Right ventricle myocardium inferior (tissue), 1 donor: ENCODE results near the gene KRTAP5-11. TPM values are rescaled to one million over a fixed set of nuclear protein-coding genes. Genes with fewer than 3 reads are reported as not detected.
"Not testable (repeated sequence)": the region's sequence is repeated elsewhere in the genome, so short reads cannot be mapped to it uniquely, and the experiment has no call there.

Experiments used
- ATAC-seq: fragments of 200-7000 bp; cut with Tn5 transposase; one replicate; pipeline ENCODE4 v1.9.1; 2020; ENCODE audit warnings: mild to moderate bottlenecking, moderate library complexity
- DNase-seq: peaks from one replicate; pipeline ENCODE4 v3.0.0; 2021; ENCODE audit errors: missing footprints
- intact Hi-C: fragments of 100-400 bp; cut with DNase I; formaldehyde crosslinking; loops from one replicate; pipeline ENCODE4 v1.11.0; 2022
- total RNA-seq: library from RNA; stranded (reverse); fragmentation: NEBNext Ultra II Directional; extraction: Animal tissue kit (Norgen Biotek cat#: 25700); gene quantifications from one replicate; pipeline ENCODE4 v1.2.1, GENCODE V29; 2021
- donor health status: DM: no; HTN: yes; CAD: no; lungs with severe emphysema.

Gene KRTAP5-11
- total RNA-seq, 1 donor from 2014 or later: not detected

DNA sequence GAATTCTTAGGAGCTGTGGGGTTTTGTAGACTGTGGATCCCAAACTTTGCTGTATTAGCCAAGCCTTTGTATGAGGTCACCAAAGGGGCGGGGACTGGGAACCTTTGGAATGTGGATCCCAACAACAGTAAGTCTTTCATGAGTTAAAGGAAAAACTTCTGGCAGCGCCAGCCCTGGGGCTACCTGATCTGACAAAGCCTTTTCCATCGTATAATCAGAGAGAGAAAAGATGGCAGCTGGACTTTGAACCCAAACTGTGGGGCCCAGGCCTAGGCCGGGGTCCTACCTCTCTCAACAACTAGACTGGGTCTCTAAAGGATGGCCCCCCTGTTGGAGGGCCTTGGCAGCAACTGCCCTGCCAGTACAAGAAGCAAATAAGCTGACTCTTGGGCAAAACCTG is 5.6 kb upstream of the KRTAP5-11 start:
- DNase-seq, intact Hi-C loops, ATAC-seq: not testable (repeated sequence)

DNA sequence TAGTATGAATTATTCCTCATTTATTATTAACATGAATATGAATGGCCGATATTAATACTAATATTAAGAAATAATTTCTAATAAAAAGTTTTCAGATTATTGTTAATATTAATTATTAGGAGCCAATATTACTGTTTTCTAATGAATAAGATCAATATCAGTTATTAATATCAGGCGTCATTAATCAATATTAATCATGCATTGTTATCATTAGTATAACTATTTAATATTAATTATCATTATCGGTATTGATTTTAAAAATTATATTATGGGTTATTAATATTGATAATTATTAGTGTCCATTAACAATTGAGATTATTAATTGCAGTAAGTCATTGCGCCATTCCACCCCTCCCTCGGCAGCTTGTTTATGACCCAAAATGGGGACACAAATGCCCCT is 3.0 kb upstream of the KRTAP5-11 start:
- intact Hi-C loops, DNase-seq, ATAC-seq: not testable (repeated sequence)

- DNase-seq, ATAC-seq, intact Hi-C loops: not testable (repeated sequence)
Measured at GRCh38 chr11:71582969-71583368, 294 bp upstream of the KRTAP5-11 start.

GRCh38 chr11:71581826-71582225 is 849 bp downstream of the KRTAP5-11 start:
- no peak for DNase-seq
- ATAC-seq: no peak
- intact Hi-C loops: no loop called here

DNA sequence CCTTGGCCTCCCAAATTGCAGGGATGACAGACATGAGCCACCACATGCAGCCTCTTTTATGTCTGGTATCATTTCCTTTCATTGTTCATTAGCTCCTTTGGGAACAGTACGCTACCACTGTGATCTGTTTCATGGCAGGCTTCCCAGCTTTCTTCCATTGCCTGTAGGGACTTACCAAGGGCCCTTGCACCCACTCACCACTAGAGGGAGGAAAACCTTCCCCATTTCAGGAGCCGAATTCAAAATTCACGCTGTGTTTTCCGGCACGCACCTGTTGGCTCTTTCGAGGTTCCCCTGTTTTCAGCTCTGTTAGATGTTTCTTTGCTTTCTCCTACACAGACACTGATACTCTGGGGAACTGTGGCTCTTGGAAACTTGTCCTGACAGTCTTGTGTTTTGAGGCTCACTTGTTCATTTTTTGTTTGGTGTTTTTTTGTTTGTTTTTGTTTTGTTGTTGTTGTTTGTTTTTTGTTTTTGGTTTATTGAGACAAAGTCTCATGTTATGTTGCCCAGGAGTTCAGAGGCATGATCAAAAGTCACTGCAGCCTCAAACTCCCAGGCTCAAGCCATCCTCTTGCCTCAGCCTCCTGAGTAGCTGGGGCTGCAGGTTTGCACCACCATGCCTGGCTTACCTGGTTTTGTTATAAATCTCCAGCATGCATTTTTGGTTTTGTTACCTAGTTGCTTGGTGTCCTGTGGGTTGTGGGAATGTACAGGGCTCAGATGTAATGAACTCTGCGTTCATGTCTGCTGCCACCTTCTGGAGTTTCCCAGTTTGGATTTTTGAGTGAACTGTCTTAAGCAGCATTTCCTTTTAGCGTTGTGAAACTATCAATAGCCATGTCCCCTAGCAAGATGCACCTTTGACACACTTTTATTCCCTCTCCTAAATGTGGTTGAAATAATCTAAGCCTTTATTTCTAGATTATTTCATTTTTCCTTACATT is 2.3 kb downstream of the KRTAP5-11 start:
- peak; percentile 81 for ATAC-seq
- intact Hi-C loops: no loop called here
- DNase-seq: no peak

DNA sequence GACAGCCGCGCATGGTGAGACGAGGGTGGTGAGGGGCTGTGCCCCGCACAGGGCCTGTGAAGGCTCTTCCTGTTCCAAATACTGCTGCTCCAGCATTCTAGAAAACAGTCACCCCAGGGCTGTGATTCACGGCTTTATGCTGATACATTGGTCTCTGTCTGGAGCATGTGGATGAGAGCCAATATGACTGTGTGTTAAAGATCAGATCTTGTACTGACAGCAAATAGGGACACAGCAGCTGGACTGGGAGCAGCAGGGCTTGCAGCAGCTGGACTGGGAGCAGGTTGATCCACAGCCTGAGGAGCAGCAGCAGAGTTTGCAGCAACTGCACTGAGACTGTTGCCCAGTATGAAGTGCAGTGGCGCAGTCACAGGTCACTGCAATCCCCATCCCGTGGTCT is 3.2 kb downstream of the KRTAP5-11 start:
- ATAC-seq, intact Hi-C loops, DNase-seq: not testable (repeated sequence)

DNA sequence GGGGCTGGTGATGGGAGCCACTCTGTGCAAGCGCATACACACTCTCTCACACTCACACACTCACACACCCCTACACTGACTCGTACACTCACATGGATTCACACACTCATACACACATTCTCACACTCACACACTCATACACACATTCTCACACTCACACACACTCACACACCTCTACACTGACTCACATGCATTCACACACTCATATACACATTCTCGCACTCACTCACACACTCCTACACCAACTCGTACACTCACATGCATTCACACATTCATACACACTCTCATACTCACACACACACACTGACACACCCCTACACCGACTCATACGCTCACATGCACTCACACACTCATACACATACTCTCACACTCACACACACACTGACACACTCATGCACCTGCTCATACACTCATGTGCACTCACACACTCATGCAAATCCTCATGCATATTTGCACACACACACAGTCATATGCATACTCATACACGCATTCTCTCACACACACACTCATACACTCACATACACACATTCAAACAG is 5.1 kb downstream of the KRTAP5-11 start:
- intact Hi-C loops: no loop called here
- DNase-seq (no peak), ATAC-seq (no peak)

DNA sequence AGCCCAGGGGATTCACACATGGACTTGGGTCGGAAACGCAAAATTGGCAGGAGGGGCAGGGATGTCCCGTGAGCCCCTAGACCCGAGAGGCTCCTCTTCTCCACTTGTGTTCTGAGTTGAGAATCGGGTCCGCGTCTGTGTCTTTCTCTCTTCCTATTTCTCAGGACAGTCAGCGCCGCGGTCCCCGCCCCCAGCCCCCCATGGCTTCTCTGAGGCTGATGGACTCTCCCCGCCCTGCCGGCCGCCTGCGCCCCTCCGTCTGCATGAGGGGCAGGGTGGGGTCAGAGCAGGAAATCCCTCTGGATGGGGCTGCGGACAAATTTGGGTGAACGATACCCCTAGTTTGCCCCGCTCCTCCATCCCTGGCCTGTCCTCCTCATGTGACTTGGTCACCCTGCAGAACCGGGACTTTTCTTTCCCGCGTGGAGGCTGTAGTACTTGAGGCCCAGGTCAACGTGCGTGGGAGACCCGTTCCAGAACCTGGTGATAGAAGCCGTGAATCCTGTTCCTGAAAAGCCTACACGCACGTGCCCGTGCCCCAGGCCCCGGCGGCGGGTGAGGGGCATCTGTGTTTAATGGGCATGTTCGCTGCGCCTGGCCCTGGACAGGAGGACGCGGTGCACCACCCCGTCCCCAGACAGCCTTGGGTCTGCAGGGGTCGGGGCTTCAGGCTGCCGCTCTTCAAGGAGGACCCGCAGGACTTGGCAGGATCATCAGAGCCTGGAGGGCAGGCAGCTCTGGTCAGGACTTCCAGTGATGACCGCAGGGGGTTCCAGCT is 5.8 kb downstream of the KRTAP5-11 start:
- DNase-seq, ATAC-seq, intact Hi-C loops: not testable (repeated sequence)

DNA sequence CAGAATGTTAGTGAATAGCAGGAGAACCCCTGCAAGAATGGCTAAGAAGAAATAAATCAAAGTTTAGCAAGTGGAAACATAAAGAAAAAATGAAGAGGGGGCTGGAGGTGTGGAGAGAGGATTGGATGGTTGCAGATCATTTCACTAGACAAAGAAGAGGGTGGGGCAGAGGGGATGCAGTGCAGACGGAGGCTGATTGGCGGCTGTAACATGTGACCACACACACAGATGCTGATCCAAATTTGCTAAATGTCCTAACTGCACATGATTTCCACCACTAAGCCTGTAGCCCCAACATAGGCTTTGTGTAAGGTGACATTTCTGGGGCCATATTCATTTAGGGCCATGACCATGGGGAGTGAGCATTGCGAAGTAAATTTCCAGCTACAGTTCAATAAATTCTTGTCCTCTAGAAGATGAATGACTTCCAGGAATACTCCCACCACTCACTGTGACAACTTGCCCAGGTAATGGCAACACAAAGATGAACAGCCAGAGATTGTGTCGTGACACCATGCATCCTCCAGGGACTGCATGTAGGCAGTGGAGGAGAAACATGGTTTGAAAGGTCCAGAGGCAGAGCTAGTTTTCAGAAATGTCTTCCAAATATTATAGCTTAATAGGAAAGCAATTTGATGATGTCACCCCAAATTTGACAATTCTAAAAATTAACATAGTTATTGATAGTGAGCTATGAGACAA is 6.8 kb downstream of the KRTAP5-11 start:
- no peak for DNase-seq
- intact Hi-C loops: no loop called here
- ATAC-seq: no peak

GRCh38 chr11:71574418-71574817 is 8.3 kb downstream of the KRTAP5-11 start:
- ATAC-seq (no peak), DNase-seq (no peak)
- intact Hi-C loops: no loop called here

GRCh38 chr11:71572811-71573210 is 9.9 kb downstream of the KRTAP5-11 start:
- ATAC-seq (no peak), DNase-seq (no peak)
- intact Hi-C loops: no loop called here

DNA sequence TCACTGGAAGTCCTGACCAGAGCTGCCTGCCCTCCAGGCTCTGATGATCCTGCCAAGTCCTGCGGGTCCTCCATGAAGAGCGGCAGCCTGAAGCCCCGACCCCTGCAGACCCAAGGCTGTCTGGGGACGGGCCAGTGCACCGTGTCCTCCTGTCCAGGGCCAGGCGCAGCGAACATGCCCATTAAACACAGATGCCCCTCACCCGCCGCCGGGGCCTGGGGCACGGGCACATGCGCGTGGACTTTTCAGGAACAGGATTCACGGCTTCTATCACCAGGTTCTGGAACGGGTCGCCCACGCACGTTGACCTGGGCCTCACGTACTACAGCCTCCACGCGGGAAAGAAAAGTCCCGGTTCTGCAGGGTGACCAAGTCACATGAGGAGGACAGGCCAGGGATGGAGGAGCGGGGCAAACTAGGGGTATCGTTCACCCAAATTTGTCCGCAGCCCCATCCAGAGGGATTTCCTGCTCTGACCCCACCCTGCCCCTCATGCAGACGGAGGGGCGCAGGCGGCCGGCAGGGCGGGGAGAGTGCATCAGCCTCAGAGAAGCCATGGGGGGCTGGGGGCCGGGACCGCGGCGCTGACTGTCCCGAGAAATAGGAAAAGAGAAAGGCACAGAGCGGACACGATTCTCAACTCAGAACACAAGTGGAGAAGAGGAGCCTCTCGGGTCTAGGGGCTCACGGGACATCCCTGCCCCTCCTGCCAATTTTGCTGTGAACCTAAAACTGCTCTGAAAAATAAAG is 11.4 kb downstream of the KRTAP5-11 start:
- DNase-seq, ATAC-seq, intact Hi-C loops: not testable (repeated sequence)

- intact Hi-C loops: no loop called here
- ATAC-seq (no peak), DNase-seq (no peak)
Measured at GRCh38 chr11:71568704-71569349, 13.8 kb downstream of the KRTAP5-11 start.

GRCh38 chr11:71567633-71568032 is 15.0 kb downstream of the KRTAP5-11 start:
- ATAC-seq, DNase-seq, intact Hi-C loops: not testable (repeated sequence)

- intact Hi-C loops, ATAC-seq, DNase-seq: not testable (repeated sequence)
Measured at GRCh38 chr11:71566626-71567599, 15.8 kb downstream of the KRTAP5-11 start.

DNA sequence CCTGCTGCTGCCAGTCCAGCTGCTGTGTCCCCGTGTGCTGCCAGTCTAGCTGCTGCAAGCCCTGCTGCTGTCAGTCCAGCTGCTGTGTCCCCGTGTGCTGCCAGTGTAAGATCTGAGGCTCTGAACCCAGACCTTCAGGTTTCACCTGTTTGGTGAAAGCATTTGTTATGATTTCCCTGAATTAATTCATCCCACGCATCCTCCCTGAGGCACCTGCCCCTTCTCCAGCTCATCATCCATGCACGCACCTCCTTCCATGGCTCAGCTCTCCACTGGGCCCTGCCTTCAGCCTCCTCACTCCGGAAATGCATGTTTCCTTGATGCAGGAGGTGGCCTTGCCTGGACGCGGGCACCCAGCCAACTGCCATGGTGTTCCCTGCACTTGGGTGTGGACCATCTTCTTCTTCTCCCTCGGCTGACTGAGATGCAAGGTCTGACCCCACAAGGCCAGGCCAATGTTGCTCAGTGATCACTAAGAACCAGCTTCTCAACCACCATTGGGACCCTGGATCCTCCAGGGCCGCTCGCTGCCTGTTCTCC is 16.5 kb downstream of the KRTAP5-11 start:
- ATAC-seq (no peak), DNase-seq (peak; percentile 59)
- intact Hi-C loops: no loop called here
